NCI-H1105 treated with DMSO at 0.1 percent for 48 hours (cell line): ENCODE measurements around the gene PCMTD2.
"Not testable (repeated sequence)": the region's sequence is repeated elsewhere in the genome, so short reads cannot be mapped to it uniquely, and the experiment has no call there.

Experiments used
- DNase-seq: peaks from one replicate; lab custom pipeline; 2025; lab: John Stamatoyannopoulos, UW

Gene PCMTD2

DNA sequence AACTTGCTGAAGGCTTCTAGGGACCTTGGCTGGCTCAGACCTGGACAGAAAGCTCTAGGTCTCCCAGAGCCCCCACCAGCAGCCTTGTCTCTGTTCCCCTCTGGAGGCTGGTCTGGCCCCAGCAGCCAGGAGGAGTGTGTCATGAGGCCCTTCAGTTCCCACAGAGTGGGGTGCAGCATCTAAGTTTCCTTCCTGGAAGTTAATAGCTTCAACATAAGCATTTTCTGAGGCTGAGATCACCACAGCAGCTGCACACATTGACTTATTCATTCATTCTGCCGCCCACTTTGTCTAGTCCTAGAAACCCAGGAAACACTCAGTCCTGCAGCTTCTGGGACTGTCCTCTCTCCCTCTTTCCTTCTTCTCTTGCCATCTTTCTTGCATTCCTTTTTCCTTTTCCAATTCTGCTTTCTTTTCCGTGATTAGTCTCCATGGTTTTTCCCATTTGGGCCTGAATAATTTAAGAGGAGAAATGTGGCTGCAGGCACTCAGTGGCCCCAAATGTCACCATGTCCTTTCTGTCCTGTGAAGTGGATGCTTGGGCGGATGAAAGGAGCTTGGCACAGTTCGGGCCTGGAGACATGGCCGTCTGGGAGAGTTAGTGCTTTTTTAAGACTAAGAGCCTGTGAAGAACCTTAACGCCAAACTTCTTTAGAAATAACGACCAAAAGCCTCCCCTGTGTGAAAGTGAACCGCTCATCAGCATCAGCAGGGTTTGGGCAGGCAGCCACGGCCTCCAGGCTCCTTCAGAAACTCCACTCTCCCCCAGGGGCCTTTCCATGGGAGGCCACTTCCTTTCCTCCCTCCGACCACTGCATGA lies 31.0 kb upstream of the PCMTD2 start:
- DNase-seq = no peak

DNA sequence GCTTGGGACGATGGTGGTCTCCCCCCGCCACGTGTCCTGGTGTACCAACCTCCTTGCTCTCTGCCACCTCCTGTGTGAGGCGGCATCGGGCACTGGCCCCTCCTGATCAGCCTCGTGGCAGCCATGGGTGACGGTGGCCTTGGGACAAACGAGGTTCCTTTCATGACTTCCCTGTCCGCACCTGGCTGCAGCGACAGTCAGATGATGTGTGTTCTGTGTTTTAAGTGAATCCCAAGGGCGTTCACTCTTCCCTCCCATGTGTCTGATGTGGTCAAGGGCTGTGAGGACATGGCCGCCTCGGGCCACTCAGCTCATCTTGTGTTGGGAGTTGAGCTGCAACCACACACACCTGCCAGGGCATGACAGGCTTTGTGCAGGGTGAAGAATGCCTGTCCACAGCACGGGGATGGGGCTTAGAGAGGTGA lies 30.4 kb upstream of the PCMTD2 start:
- DNase-seq = no peak

DNA sequence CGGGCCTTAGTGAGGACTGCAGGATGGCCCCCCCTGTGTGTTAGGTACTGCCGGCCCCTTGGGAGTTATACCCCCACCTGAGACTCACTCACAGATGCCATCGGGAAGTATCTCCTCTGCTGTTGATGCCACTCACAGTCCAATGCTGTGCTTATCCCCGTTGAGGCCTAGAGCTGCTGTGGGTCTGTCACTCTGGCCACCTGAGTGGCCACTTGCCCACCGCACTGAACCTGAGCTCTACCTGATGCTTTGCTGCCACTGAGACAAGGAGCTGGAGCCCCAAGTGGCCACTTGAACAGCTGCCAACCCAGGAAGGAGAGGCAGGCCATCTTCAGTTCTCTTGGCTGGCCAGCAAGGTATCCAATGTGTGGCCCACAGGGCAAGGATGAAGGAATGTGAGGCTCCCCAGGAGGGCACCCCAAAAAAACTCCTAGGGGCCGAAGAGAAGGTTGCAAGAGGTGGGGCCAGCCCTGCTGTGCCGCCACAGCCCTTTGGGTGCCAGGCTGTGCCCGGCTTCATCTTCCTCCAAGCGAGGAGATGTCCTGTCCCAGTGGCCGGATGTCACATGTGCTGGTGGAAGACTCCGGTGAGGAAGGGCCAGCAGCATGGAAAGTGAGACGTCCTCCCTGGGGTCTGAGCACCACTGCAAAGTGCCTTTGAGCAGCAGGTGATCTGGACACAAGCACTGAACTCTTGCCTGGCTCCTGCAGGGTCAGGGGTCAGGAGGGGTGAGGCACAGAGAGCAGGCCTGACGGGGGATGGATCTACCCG lies 29.5 kb upstream of the PCMTD2 start:
- DNase-seq = no peak

DNA sequence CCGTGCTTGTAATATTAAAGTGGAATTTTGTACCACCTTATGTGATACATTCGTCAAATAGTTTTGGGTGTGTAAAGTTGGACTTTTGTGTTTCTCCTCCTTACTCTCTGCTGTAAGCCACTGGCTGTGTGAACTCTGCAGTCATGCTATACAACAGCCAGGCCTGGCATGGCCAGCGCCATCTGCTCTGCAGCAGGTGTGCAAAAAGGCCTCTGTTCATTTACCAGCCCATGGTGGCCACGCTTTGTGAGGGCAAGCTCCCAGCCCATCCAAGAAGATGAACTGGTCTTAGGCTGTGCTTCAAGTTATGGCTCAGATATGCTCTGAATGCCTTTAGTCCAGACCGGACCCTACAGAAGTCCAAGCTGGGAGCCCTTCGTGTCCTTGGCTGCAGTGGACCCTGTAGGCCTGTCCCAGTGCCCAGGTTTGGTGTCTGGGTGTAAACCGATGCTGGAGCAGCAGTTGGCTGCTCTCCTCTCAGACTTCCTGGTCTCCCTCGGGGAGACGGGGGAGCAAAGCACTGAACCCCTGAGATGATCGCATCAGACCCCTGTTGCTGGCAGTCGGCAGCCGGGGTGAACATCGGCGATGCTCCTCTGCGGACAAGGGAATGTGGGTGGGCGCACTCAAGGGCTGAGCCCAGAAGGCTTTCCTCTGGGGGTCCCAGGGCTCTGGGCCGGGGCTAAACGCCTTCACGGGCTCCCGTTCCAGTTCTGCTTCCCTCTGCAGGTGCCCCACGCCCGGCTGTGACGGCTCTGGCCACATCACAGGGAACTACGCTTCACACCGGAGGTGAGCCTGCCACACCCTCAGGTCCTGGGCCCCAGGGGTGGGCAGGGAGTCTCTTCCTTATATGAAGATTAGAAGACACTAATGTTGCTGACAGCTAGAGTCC lies 28.6 kb upstream of the PCMTD2 start:
- no peak for DNase-seq

DNA sequence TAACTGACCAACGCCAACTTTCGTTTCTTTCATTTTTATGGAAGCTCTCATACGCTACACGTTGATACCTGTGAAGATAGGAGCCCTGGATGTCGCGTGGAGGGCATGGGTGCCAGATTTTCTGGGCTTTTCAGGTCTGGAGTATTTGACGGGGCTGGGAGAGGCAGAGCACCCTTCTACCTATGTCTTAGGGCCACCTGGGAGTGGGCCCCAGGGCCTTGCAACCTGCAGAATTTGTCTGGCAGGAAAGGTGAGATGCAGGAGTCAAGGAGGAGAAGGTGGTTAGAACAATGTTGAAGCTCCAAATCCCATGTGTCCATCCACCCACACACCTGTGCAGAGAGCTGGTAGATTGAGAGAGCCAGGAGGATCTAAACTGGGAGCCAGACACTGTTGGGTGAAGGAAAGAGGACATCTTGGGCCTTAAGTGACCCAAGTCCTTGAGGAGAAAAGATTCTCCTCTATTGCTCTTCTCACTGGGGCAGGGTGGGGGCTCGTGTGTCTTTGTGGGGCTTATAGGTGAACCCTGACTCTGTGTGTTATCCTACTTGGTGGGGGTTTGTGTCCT lies 27.4 kb upstream of the PCMTD2 start:
- no peak for DNase-seq

DNA sequence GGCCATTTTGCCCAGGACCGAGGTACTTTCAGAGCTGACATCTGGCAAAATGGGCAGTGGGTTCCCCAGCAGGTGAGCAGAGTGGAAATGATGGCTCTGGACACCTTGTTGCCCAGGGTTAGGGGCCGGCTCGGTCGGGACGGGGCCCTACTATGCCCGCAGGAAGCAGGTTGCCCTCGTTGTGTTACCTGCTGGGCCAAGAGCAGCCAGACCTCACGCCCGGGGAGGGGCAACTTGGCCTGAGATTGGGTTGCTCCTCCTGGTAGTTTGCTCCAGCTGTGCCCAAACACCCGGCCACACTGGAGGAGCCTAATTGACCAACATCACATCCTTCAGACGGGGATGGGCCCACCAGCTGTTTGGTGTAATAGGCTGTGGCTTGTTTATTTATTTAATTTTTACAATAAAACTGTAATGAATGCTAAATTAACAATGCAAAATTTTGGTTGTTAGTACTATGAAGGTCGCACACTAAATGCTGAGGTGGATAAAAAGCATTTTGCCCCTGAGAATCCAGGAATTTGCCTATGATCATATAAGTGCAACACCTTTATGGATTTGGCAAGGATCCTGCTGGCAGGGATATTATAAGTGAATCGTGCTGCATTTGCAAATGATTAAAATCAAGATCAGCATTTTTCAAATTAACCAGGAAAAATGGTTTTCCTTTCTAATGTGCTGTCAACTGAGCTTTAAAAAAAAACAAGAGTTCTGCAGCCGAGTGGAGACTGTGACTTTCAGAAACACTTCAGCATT lies 26.6 kb upstream of the PCMTD2 start:
- no peak for DNase-seq

DNA sequence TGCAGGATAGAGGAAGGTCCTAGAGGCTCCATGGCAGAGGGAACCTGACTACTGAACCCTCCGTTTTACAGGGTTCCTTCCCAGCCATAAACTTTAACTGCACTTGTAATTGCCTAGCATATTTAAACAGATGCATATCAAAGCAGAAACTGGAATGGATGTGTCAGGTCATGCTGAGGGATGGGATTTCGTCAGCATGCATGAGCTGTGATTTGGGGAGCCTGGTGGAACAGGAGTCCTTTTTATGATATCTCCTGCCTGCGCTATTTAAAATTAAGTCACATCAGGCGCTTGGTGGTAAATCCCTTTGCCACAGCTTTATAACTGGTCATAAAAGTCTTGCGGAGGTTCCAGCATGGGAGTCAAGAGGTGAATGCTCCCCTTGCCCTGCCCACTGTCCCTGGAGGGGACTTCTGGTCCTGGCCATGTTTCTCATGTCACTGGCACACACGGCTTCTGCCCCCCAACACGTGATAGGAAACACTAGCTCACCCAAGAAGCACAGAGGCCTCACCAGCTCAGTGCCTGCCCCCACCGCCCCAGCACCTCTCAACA lies 26.0 kb upstream of the PCMTD2 start:
- no peak for DNase-seq

DNA sequence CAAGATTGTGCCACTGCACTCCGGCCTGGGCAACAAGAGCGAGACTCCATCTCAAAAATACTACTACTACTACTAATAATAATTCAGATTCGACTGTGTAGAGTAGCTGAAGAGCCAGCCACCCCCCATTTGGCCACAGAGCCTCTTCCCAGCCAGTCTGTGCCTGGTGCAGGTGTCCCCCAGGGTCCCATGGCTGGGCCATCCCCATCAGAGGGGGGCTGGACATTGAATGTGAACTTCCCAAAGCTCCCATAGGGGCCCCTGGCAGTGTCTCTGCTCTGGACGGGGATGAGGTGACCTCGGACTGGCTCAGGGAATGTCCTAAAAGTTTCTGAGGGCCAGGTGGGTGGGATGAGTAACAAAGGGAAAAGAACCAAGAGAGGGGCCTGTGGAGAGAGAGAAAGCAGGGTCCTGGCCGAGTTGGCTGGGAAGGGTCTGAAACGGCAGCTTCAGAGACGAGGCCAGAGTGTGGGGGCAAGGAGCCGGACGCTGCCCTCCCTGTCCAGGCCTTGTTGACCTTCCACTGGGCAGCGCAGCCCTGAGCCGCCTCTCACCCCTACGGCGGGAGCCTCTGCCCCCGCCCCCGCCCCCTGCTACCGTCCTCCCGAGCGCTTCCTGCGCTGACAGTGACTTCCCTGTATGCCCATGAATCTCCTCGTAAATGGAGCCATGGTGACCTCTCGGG lies 24.9 kb upstream of the PCMTD2 start:
- no peak for DNase-seq

DNA sequence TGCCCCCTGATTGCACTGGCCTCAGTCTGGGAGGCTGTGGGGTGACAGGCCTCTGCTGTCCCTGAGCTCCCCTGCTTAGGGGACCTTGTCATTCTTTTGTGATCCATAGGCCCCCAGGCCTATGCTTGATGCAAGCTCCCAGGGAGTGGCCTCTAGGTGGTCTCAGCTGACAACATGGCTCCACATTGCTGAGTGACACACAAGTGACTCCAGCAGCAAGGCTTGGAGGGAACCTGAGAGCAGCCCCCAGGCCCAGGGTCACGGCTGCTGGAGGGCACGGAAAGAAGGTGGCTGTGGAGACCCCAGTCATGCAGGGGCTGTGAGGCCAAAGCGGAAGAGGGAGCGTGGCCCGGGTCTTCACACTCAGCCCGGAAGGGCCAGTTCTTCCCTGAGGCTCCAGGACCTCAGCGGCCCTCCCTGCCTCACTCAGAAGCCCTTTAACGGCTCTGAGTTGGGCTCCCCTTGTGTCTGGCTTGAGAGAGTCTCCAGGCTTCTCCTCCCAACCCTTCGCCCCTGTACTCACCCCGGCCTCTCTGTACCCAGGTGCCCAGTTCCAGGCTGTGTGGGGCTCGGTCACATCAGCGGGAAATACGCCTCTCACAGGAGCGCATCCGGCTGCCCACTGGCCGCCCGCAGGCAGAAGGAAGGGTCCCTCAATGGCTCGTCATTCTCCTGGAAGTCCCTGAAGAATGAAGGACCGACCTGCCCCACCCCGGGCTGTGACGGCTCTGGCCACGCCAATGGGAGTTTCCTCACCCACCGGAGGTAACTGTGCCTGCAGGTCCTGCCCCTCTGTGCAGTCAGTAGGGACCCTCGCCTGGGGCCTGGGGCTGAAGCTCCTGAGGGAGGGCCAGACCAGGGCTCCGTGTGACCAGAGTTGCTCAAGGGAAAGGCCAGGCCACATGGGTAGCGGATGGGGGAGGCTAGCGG lies 23.7 kb upstream of the PCMTD2 start:
- DNase-seq = no peak

DNA sequence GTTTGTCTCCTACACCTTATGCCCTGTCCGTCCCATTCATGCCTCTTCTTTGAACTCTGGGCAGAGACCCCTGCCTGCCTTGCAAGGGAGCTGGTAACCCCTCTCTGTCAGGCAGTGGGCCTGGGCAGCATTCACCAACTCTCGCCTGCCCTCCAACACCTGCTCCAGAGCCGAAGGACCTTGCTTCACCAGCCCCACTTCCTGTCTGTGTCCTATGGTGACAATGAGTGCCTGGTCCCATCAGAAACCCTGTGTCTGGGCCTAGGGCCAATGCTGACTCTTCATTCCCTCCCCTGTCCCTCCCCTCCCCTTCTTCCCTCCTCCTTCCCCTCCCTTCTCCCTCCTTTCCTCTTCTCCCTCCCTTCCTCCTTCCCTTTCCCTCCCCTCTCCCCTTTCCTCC lies 22.8 kb upstream of the PCMTD2 start:
- peak; percentile 40 for DNase-seq

DNA sequence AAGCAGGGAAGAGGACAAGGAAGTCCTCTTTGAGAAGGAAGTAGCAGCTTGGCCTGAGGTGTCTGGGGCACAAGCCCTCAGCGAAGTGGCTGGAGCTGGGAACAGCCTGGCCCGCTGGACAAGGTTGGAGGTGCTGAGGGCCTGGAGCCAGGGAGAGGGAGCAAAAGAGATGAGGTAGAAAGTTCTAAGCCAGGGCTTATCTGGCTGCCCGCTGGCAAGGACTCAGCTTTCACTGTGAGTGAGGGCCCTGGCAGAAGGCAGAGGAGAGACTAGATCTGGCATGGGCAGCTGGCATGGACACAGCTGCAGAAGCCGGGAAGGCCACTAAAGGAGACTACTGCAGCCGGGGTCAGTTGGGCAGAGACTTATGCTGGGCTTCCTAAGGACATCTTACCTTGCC lies 21.8 kb upstream of the PCMTD2 start:
- no peak for DNase-seq

DNA sequence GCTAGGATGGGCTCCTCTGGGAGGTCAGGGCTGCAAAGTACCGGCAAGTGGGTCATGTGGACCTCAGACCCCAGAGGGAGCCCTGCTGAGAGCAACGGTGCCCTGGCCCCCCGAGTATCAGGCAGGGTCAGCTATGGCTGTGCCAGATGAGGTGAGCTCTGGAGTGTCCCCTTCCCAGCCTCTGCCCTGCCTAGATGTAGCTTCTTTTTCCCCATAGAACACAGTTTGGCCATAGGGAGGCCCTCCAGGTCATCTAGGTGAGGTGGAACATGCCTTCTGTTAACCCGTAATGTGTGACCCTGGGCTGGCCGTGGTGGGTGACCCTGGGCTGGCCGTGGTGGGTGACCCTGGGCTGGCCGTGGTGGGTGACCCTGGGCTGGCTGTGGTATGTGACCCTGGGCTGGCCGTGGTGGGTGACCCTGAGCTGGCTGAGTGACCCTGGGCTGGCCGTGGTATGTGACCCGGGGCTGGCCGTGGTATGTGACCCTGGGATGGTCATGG lies 21.2 kb upstream of the PCMTD2 start:
- DNase-seq = no peak

DNA sequence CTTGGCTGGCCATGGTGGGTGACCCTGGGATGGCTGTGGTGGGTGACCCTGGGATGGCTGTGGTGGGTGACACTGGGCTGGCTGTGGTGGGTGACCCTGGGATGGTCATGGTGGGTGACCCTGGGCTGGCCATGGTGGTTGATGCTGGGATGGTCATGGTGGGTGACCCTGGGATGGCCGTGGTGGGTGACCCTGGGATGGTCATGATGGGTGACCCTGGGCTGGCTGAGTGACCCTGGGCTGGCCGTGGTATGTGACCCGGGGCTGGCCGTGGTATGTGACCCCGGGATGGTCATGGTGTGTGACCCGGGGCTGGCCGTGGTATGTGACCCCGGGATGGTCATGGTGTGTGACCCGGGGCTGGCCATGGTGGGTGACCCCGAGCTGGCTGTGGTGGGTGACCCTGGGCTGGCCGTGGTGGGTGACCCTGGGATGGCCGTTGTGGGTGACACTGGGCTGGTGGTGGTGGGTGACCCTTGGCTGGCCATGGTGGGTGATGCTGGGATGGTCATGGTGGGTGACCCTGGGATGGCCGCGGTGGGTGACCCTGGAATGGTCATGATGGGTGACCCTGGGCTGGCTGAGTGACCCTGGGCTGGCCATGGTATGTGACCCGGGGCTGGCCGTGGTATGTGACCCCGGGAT lies 20.5 kb upstream of the PCMTD2 start:
- not testable (repeated sequence) for DNase-seq

DNA sequence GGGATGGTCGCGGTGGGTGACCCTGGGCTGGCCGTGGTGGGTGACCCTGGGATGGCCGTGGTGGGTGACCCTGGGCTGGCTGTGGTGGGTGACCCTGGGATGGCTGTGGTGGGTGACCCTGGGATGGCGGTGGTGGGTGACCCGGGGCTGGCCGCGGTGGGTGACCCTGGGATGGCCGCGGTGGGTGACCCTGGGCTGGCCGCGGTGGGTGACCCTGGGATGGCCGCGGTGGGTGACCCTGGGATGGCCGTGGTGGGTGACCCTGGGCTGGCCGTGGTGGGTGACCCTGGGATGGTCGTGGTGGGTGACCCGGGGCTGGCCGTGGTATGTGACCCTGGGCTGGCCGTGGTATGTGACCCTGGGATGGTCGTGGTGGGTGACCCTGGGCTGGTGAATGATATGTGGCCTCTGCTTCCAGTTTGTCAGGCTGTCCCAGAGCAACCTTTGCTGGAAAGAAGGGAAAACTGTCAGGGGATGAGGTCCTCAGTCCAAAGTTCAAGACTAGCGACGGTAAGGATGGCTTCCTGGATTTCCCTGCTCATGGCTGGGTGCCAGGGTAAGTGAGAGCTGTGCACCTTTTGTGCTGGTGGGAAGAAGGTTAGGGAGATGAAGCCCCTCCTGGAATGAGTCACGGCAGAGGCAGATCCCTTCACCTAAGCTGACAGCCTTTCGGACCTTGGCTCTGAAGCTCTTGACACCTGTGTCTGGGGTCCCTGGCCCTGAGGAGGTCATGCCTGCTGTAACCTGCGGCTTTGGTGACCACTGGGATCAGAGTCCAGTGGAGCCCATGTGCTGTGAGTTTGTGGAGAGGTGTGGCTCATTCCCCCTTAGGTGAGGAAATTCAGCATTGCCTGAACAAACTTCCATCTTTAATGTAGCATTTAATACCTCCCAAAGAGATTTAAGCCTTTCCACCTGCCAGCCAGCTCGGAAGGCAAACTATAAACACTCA lies 19.1 kb upstream of the PCMTD2 start:
- no peak for DNase-seq

DNA sequence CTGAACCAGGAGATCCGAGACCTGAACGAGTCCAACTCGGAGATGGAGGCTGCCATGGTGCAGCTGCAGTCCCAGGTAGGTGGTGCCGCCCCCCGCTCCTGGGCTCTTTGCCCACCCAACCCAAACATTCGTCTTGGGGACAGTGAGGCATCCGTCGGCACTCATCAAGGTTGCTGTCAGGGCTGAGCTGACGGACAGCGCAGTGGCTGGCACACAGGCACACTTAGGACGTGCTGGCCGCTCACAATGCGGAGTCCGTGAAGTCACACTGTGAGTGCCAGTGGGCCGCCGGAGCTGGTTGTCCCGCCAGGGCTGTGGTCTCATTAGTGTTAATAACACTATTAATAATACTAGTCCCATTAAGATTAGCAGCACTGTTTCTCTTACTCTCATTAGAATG lies 18.2 kb upstream of the PCMTD2 start:
- DNase-seq = no peak

DNA sequence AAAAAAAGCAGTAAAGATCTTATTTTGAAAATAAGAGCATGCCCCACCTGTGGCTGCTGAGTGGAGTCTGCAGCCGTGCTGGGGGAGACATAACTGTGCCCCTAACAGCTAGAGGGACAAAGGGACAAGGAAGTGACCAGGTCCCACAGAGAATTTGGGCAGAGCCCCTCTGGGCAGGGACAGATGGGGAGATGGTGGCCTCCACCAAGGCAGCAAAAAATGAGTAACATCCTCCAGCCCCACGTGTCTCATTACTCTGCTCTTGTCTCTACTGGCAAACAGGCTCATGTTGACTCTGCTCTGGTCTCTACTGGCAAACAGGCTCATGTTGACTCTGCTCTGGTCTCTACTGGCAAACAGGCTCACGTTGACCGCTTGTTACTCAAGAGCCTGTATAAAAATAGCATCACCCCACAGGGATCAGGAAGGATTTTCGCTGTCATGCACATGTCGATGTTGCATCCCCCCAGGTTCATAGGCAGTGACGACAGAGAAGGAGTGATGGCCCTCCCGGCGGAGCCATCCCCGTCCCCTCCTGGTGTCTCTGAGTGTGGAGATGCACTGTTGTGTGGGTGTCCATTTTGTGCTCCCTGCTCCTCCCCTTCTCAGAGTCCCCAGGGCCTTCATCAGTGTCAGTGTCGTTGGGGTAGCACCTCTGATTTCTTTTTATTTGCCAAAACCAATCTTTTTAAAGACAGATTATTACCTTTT lies 17.3 kb upstream of the PCMTD2 start:
- DNase-seq = no peak
